ENCODE results near the gene ESYT3. TPM values are rescaled to one million over a fixed set of nuclear protein-coding genes. Genes with fewer than 3 reads are reported as not detected.

Gene ESYT3
- polyA plus RNA-seq, 3 donors = not detected

GRCh38 chr3:138461246-138461645 lies 26.8 kb downstream of the ESYT3 start:
- 80% methylated on average over 3 of the region's 5 CpGs for WGBS (ENCODE audit: insufficient coverage)
- no peak overlapping the region for H3K27ac Mint-ChIP-seq
- DNase-seq = no peak

GRCh38 chr3:138461896-138462295 lies 27.5 kb downstream of the ESYT3 start:
- no peak overlapping the region for H3K4me2 ChIP-seq (replicated peaks; ENCODE audit: extremely low read depth, low read length, poor library complexity, severe bottlenecking)

More at GRCh38 chr3:138461246-138461645, 26.8 kb downstream of the ESYT3 start:
- Histone ChIP-seq H2AFZ (ENCODE audit: insufficient read depth, low read depth, low read length, poor library complexity, severe bottlenecking) (no peak overlapping the region), H3K4me2 (replicated peaks; ENCODE audit: extremely low read depth, low read length, poor library complexity, severe bottlenecking) (no peak overlapping the region), H3K9me3 (replicated peaks in 1 of 2; ENCODE audit: control insufficient read depth in 1 of 2, insufficient read depth in 1 of 2, low read length in 2 of 2) (no peaks in the 10 kb centered on the region), H3K4me1 (ENCODE audit: control insufficient read depth in 1 of 2, insufficient read depth in 2 of 2, low read length in 2 of 2) (no peaks in the 10 kb centered on the region), H3K27me3 (ENCODE audit: control insufficient read depth in 2 of 2, insufficient read depth in 2 of 2, low read length in 2 of 2) (no peaks in the 10 kb centered on the region), H3K27ac (ENCODE audit: low read depth in 1 of 2, low read length in 2 of 2) (no peak overlapping the region), H3K79me2 (ENCODE audit: insufficient read depth, low read length) (no peaks in the 10 kb centered on the region), H3K4me3 (replicated peaks in 1 of 3; ENCODE audit: low read depth in 2 of 3, low read length in 3 of 3) (no peak overlapping the region), H3K36me3 (replicated peaks in 1 of 2; ENCODE audit: control insufficient read depth in 1 of 2, insufficient read depth in 2 of 2, low read length in 2 of 2) (no peaks in the 10 kb centered on the region), H4K20me1 (ENCODE audit: insufficient read depth, low read length) (no peaks in the 10 kb centered on the region), H3K9ac (ENCODE audit: insufficient read depth, low read length, poor library complexity, severe bottlenecking) (no peak overlapping the region)
- Mint-ChIP-seq H3K4me3 (no peak overlapping the region), H3K9me3 (peaks cover 0 to 3% (median 0%) of the 10 kb centered on the region in 7 donors), H3K27me3 (ENCODE audit: low read depth in 3 of 3) (peaks cover 1 to 13% (median 2%) of the 10 kb centered on the region in 3 donors), H3K36me3 (no peaks in the 10 kb centered on the region), H3K4me1 (peaks cover under 1% of the 10 kb centered on the region)
- intact Hi-C loops (cut with micrococcal nuclease) = no loop called here
- TF ChIP-seq, protein P1, sequence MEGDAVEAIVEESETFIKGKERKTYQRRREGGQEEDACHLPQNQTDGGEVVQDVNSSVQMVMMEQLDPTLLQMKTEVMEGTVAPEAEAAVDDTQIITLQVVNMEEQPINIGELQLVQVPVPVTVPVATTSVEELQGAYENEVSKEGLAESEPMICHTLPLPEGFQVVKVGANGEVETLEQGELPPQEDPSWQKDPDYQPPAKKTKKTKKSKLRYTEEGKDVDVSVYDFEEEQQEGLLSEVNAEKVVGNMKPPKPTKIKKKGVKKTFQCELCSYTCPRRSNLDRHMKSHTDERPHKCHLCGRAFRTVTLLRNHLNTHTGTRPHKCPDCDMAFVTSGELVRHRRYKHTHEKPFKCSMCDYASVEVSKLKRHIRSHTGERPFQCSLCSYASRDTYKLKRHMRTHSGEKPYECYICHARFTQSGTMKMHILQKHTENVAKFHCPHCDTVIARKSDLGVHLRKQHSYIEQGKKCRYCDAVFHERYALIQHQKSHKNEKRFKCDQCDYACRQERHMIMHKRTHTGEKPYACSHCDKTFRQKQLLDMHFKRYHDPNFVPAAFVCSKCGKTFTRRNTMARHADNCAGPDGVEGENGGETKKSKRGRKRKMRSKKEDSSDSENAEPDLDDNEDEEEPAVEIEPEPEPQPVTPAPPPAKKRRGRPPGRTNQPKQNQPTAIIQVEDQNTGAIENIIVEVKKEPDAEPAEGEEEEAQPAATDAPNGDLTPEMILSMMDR (IDR thresholded peaks at IDR 0.05) = no peak

More at GRCh38 chr3:138461896-138462295, 27.5 kb downstream of the ESYT3 start:
- Histone ChIP-seq H3K9ac (ENCODE audit: insufficient read depth, low read length, poor library complexity, severe bottlenecking) (no peak overlapping the region), H3K4me1 (ENCODE audit: control insufficient read depth in 1 of 2, insufficient read depth in 2 of 2, low read length in 2 of 2) (no peaks in the 10 kb centered on the region), H2AFZ (ENCODE audit: insufficient read depth, low read depth, low read length, poor library complexity, severe bottlenecking) (no peak overlapping the region), H3K79me2 (ENCODE audit: insufficient read depth, low read length) (no peaks in the 10 kb centered on the region), H3K4me3 (replicated peaks in 1 of 3; ENCODE audit: low read depth in 2 of 3, low read length in 3 of 3) (no peak overlapping the region), H3K36me3 (replicated peaks in 1 of 2; ENCODE audit: control insufficient read depth in 1 of 2, insufficient read depth in 2 of 2, low read length in 2 of 2) (no peaks in the 10 kb centered on the region), H3K27me3 (ENCODE audit: control insufficient read depth in 2 of 2, insufficient read depth in 2 of 2, low read length in 2 of 2) (no peaks in the 10 kb centered on the region), H3K9me3 (replicated peaks in 1 of 2; ENCODE audit: control insufficient read depth in 1 of 2, insufficient read depth in 1 of 2, low read length in 2 of 2) (no peaks in the 10 kb centered on the region), H3K27ac (ENCODE audit: low read depth in 1 of 2, low read length in 2 of 2) (no peak overlapping the region), H4K20me1 (ENCODE audit: insufficient read depth, low read length) (no peaks in the 10 kb centered on the region)
- Mint-ChIP-seq H3K36me3 (no peaks in the 10 kb centered on the region), H3K9me3 (peaks cover 0 to 3% (median 0%) of the 10 kb centered on the region in 7 donors), H3K4me1 (no peaks in the 10 kb centered on the region), H3K27me3 (ENCODE audit: low read depth in 3 of 3) (peaks cover 1 to 13% (median 2%) of the 10 kb centered on the region in 3 donors), H3K27ac (no peak overlapping the region), H3K4me3 (no peak overlapping the region)
- WGBS (ENCODE audit: insufficient coverage) = 89% methylated on average over 3 of the region's 4 CpGs
- TF ChIP-seq, protein P1 (IDR thresholded peaks at IDR 0.05) = no peak
- no peak for DNase-seq
- intact Hi-C loops (cut with micrococcal nuclease) = no loop called here

All from CD14-positive monocyte (primary cell).